NCI-H2196 treated with DMSO at 0.1 percent for 48 hours (cell line): ENCODE data around the gene ARFGAP3.

Experiments used
- DNase-seq: peaks from one replicate; lab custom pipeline; 2025; ENCODE audit not compliant: unreplicated experiment; lab: John Stamatoyannopoulos, UW

The ARFGAP3 gene

DNA sequence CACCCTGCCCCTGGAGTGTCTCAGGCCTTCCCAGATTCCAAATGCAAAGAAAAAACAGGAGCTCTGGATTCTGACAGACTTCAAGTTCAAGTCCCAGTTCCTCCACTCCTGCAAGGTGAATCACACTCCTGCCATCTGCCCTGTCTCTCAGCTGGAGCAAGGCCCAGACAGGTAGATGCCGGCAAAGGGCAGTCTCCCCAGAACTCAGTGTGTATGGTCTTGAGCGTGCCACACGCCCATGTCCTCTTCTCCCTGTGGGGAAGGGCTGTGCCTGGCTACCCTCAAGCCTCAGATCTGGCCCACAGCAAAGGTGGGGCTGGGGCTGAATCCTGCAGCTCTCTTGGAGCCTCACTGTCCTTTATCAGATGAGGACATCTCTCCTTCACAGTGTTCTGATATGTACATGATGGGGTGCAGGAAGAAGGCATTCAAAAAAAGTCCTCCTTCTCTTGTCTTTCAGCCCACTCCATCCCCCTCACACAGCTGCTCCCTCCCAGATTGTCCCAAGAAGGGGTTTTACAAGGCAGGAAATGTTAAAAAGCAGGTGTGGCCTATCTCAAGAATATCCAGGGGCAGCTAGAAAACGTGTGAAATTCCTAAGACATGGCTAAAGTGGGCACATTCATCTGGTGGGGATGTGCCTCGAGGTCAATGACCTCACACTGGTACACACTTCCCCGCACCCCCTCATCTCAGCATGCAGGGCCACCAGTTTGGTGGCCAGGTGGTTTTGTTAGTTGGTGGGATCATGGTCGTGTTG is 27.7 kb upstream of the ARFGAP3 start:
- DNase-seq: no peak

DNA sequence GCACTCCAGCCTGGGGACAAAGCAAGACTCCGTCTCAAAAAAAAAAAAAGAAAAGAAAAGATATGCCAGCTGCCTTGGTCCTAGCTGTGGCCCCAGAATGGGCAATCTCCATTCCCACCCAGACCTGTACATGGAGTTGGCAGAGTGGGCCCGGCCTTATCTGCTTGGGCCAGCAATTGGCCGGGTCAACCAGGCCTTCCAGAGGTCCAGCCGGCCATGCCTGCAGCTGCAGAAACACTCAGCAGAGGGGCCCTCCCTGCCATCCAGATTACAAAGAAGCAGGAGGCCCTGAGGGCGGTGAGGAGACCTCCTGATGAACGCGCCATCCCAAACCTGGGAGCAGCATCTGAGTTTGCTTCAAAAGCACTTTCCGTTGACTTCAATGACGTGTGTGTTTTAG is 26.9 kb upstream of the ARFGAP3 start:
- DNase-seq: no peak

DNA sequence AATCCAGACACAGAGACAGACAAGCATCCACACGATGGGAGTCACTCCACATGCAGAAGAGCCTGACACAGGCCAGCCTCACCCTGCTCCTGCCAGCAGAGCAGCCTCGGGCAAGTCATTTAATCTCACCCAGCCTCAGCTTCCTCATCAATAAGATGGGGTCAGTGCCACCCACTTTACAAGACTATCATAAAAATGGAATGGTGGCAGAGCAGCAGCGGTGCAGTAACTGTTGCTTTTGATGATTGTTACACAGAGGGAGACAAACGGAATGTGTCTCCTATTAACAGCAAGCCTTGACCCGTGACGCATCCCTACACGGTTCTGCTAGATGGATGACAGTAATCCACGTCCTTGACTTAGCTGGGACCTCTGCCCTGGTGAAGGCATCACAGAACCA is 26.0 kb upstream of the ARFGAP3 start:
- DNase-seq: no peak

DNA sequence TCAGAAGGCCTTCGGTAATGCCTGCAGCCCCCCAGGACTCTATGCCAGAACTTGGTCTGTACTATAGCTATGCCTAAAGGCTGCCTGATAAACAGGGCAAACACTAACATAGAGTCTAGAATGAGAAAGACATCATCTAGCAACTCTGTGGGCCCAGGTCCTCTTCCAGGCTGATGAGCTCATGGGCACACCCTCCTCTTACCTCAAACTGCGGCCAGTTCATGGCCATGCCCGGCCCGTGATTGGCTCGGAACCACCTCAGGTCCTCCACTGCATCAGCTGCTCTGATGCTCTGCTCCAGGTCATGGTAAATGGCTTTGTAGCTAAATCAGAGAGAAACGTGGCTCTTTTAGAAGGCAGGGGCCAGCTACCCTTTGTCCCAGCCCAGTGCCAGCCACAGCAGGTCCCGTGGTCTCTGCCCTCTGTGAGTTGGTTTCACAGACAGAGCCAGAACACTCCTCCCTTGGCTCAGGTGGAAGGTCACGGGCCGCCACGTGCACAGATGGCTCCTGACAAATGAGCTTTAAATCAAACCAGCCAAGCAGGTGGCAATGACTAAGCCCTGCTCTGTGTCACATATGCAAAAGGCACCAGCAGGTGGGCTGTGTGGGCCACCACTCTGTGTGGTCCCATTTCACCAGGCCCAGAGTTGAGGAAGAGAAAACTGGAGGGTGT is 25.0 kb upstream of the ARFGAP3 start:
- DNase-seq: no peak

DNA sequence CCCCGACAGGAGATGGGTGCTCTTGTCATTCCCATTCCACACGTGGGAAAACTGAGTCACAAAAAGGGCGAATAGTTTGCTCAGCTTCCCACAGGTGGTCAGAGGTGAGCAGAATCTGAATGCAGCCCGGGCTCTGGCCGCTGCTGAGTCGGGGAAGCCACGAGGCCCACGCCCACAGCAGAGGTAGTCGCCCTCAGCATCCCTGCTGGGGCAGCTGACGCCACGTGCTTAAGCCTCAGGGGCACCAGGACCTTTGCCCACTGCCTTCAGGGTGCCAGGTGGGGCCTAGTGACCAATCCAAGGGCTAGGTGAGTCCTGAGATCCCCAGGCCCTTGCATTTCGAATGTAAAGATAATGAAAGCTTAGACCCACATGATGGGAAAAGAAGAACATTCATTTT is 24.2 kb upstream of the ARFGAP3 start:
- DNase-seq: no peak

DNA sequence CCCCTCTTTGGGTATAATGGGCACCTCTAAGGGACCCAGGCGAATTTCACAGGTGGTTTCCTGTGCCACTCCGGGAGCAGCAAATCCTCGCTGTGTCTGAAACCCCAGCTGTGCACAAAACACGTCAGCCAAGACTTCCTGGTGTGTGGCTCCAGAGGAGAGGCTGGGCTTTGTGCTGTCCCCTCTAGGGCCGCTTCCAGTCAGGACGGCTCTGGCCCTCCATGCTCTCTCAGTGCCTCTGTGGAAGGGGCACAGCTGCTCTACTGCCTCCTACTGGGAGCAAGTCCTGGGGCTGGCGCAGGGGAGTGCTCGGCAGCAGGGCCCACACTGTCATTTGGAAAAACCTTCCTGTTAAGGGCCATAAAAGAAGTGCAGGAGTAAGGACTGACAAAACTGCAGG is 23.7 kb upstream of the ARFGAP3 start:
- DNase-seq: no peak

DNA sequence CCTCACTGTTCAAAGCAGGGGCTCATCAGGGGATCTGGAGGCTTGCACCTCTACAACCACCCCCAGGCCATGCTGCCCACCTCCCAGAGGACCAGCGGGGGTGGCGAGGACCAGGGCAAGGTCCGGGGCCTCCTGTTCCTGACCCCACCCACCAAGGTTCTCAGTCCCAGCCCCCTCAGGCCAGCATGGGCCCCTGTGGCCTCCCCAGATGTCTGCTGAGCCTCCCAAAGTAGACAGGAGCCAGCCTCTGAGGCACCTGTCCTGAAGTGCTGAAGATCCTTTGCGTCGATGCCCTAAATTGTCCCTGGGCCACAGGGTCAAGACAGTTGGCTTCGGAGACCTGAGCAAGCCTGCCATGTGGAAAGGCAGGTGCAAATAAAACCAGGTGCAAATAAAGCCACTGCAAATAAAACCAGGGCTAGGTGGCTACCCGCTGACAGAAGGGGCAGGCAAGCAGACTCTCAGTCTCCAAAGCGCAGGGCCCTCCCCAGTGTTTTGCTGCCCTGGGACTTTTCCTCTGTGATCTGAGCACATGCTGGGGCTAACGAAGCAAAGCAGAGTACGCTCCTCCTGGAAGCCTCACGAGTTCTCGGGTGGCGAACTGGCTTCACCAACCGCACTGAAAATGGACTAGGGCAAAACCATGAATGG is 22.4 kb upstream of the ARFGAP3 start:
- DNase-seq: peak; percentile 81

DNA sequence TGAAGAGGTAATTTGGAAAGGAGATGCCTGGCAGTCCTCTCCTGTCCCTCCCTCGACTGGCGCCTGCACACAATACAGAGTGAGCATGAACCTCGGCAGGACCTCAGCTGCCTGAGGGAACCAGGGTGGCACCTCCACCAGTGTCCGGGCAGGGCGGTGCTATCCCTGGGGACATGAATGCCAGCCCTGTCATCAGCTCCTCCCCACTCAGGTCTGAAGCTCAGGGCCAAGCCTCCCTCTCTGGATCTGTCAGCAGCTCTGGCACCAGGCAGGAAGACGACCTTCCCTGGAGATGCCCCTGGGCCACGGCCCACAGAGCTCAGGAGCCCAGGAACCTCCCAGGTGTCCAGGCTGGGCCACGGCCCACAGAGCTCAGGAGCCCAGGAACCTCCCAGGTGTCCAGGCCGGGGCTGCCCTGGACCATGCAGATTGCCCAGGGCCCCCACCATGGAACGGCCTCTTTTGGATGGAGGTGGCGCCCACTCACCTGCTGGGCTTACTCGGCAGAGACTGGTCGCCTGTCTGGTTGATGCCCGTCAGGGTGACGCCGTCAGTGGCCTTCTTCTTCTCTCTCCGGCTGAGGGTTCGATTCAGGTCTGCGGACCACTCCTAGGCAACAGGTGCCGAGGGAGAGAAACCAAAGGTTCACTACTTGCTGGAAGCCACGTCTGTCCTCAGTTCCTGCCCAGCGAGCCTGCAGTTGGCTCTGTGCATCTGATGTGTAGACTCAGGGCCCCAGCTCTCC is 21.7 kb upstream of the ARFGAP3 start:
- no peak for DNase-seq

DNA sequence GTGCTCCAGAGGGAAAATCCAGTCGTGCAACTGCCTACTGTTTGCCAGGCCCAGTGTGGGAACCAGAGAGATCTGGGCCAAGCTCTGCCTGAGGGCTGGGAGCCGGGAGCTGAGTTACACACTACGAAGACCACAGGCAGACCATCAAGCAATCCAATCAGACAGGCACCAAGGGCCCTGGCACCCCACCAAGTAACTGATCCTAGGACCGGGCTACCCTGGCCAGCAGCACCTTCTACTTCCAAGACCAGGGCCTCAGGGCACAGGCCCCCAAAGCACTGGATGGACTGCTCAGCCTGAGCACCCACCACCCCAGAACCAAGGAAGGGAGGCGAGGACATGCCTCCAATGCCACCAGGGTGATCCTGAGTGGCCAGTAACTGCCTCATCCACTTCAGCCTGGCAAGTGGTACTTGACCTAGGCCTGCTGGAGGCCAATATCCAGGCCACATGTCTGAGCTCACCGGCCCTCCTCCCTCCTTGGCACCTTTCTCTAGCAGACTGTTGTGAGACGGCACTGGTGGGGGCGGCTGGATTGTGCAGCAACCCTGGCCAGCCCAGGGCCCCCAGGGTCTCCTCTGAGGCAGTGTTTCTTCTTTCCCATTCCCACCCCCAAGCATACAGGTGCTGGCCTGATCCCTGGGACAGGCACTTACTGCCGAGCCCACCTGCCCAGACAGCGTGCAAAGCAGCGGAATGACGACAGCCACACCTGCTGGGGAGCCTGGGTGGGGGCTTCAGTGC is 20.7 kb upstream of the ARFGAP3 start:
- peak; percentile 64 for DNase-seq

DNA sequence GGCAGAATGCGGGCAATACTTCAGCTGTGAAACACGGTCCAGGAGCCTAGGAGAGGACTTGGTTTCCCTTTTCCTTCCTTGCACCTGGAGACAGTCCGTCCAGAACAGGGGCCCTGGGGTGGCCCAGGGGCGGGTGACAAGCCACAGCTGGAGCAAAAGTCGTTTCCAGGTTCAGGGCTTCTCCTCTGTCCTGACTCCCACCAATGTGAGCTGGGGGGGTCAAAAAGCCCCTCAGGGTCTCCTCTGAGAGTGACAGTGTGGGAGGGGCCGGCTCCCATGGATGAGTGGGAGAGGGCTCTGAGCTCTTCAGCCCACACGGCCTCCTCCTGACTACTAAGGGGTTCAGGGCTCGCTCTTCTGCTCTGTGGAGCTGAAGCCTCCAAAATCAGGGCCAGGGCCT is 20.1 kb upstream of the ARFGAP3 start:
- DNase-seq: no peak

DNA sequence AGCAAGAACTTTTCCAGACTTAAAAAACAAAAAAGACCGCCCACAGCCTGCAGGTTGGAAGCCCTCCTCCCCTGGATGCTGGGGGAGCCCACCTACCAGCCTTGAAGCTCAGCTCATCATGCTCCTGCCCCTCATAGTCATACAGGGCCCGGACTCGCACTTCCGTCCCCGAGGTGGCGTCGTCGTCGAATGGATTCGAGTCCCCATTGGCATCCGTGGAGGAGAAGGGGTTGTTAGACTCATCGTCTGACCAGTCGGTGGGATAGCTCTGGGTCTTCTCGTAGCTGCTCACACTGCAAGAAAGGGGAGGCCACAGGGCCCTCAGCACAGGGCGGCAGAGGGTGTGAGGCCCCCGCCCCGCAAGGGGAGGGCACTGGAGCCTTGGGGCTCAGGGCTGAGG is 19.0 kb upstream of the ARFGAP3 start:
- DNase-seq: no peak

DNA sequence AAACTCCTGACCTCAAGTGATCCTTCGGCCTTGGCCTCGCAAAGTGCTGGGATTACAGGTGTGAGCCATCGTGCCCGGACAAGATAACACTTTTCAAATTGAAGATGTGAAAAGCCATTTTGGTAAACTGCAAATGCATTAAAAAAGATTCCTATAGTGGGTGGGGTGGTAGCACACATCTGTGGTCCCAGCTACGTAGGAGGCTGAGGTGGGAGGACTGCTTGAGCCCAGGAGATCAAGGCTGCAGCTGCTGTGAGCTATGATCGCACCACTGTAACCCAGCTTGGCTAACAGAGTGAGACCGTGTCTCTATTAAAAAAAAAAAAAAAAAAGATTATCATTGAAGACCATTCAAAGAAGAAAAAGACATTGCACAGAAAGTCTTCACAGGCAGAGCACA is 16.9 kb upstream of the ARFGAP3 start:
- DNase-seq: no peak

DNA sequence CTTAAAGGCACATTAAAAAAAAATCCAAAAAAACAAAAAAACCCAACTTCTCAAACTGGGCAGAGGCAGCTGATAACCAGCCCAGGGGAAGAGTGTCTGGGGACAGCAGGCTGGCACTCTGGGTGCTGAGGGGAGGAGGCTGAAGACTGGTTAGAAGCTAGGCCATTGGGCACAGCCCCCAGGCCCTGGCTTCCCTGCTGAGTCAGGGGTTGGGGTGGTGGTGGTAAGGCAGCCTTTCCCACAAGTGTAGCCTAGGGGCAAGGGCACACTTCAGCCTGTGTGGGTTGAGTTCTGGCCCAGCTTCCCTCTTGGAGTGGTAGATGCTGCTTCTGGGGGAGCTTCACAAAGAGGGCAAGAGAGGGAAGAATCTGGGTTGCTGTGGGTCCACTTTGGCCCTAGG is 16.3 kb upstream of the ARFGAP3 start:
- no peak for DNase-seq

DNA sequence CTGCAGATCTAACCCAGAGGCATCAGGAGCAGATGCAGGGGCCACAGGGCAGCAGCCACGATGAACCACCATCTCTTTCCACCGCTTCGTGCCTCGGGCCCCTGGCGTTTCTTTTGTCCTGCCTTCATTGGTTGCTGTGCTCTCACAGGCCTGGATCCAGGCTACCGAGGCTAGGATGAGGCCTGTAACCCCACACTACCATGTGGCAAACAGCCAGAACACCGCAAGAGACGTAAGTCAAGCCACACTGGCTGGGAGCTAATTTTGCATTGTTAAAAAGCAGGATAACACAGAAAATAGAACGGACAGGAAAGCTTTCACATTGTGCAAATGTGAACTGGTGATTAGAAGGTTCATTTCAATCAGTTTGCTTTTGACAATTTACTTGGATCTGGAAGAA is 15.7 kb upstream of the ARFGAP3 start:
- DNase-seq: peak; percentile 25

DNA sequence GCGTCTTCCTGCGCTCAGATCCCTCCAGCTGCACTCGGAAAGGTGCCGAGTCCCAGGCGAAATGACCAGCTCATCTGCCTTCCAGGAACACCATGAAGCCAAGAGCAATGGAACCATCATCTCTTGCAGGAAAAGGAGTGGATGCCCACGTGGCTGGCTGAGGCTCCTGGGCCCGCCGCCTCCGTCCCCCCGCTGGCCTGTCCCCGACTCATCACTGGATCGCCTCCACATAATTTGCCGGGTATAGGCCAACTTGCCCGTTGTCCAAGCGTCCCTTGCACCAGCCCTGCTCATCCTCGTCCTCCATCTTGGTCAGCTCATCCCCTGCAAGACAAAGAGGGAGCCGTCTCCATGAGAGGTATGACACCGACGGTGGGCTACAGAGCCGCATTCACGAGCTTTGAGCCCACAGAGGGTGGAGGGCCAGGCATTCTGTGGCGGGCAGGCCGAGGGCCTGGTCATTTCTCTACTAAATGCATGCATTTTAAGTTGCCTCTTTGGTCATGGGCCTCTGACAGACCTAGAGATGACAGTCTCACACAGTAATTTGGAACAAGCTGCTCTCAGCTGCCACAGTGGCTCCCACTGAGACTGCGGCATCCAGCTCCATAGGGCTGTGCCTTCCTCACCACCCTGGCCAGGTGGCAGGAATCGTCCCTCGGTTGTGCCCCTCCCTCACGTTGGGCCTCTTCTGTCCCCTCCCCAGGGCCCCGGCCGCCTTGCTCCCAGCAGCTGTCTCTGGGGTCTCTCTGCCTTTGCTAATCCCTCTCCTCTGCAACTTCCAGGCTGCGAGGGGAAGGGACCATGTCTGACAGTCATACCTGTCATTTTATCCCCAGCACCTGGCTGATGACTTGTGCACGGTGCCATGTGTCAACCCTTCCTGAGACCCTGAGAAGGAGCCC is 14.3 kb upstream of the ARFGAP3 start:
- DNase-seq: no peak

DNA sequence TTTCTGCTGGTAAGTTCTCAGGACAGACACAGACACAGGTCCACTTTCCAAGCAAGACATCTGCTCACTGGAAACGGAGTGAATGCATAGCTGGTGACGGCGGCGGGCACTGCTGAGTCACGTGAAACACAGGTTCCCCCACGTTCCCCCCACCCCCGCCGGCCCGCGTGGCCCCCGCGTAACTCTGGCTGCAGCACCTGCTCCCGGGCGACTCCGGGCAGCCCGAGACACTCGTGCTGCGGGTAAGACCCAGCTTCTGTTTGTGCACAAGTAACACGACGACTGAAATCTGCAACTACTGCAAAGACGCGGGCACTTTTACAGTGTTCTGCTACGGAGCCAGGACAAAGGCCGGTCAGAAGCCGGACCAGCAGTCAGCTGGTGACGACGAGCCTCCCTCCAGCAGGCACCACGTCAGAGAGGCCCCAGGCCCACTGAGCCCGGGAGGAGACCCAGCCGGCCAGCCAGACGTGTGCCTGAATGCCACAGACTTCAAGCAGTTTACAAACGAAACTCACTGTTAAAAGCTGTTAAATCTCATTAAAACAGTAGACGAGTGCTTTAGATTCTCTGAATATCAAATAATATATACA is 12.9 kb upstream of the ARFGAP3 start:
- DNase-seq: no peak

DNA sequence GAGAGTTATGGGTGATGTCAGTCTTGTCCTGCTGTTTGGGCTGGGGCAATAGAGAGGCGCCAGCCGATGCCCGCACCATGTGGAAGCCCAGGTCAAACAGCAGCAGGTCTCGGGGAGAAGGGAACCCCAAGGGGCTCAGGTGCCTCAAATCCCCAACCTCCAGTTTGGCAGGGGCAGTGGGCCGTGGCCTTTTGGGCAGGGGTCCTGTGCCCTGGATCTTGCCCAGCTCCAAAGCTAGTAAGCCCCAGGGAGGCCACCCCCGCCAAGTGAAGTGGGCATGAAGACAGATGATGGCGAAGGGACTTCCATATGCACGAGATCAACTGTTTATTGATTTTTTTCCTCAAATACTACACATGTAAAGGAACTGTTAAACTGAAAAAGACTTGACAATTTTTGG is 12.4 kb upstream of the ARFGAP3 start:
- no peak for DNase-seq

DNA sequence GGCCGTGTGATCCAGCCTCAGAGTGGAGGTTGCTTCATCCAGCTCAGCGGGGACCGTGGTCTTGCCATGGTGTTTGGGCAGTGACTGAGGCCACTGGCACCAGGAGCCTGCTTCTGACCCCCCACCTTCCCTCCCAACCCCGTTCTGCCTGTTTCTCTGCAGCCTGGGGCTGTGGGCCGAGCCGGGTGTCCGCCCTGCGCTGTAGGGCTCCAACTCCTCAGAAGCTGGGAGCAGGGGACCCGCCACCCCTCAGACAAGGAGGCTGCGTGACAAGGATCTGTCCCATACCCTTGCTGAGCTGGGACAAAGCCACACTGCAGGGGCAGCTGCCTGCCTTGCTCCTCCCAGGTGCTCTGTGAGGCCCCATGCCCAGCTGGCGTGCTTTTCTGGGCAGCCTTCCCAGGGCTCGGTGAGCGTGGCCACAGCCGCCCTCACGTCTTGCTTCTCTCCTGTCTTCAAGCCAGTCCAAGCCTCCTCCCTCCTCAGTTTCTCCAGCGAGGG is 11.7 kb upstream of the ARFGAP3 start:
- peak; percentile 68 for DNase-seq

DNA sequence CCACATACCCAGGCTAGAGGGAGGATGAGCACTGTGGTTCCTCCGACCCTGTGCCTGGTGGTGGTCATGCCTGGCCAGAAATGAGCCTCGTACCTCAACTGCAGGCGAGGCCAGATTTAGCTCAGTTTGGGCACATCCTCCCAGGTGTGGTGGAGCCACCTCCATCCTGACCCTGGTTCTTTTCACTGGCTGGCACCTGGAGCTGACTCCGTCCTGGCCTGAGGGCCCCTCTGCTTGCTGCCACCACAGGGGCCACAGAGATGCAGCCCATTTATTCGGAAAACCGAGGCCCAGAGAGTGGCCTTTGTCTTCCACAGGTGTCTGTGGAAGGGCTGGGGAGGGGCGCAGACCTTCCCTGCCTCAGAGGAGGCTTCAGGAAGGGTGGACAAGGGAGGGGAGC is 9.0 kb upstream of the ARFGAP3 start:
- no peak for DNase-seq
